HCT116 (cell line): Measurements from ENCODE around the gene APLF.

Experiments
- EGR1 ChIP-seq: IDR thresholded peaks from 2 replicates; pipeline ENCODE4 v1.6.1; 2012; ENCODE audit warnings: low read depth
- ELF1 ChIP-seq: IDR thresholded peaks from 2 replicates; pipeline ENCODE4 v1.6.1; 2012; ENCODE audit warnings: low read depth, borderline replicate concordance
- EZH2 ChIP-seq: fragments of 200-600 bp; sonication (generic); IDR thresholded peaks from 2 replicates; pipeline ENCODE4 v1.6.1; 2017; ENCODE audit warnings: antibody characterized with exemption, mixed run types
- EZH2phosphoT487 ChIP-seq: fragments of 200-600 bp; IDR thresholded peaks from 2 replicates; pipeline ENCODE4 v1.6.1; 2018; ENCODE audit warnings: antibody characterized with exemption, borderline replicate concordance
- FOSL1 ChIP-seq: IDR thresholded peaks from 2 replicates; pipeline ENCODE4 v1.6.1; 2012; ENCODE audit warnings: low read depth
- POLR2A ChIP-seq: IDR thresholded peaks from 2 replicates; pipeline ENCODE4 v1.7.0; 2011; ENCODE audit warnings: borderline replicate concordance; ENCODE audit not compliant: insufficient read depth, insufficient read length; ENCODE audit errors: extremely low read depth
- POLR2AphosphoS5 ChIP-seq: IDR thresholded peaks from 2 replicates; pipeline ENCODE4 v1.6.1; 2011; ENCODE audit warnings: mild to moderate bottlenecking, low read depth, low read length, moderate library complexity
- RAD21 ChIP-seq: IDR thresholded peaks from 2 replicates; pipeline ENCODE4 v1.6.1; 2012; ENCODE audit warnings: low read depth, mild to moderate bottlenecking
- TCF7L2 ChIP-seq: IDR thresholded peaks from 2 replicates; pipeline ENCODE4 v1.7.0; 2011; ENCODE audit warnings: borderline replicate concordance, inconsistent platforms; ENCODE audit not compliant: insufficient read depth, insufficient read length; ENCODE audit errors: extremely low read depth
- ZNF274 ChIP-seq: fragments of 200-500 bp; sonication (Bioruptor generic); IDR thresholded peaks from 2 replicates; pipeline ENCODE4 v1.6.1; 2014; ENCODE audit warnings: mild to moderate bottlenecking, low read depth, low read length, inconsistent platforms
- TF ChIP-seq, protein P1 (sequence below): IDR thresholded peaks from 2 replicates; pipeline ENCODE4 v1.6.1; 2011; ENCODE audit warnings: mild to moderate bottlenecking, low read length, moderate library complexity; ENCODE audit not compliant: insufficient replicate concordance; ENCODE audit errors: extremely low read depth
- TF ChIP-seq, protein P2 (sequence below), 3 experiments: fragments of 200-600 bp in 1 of 3; sonication (generic) in 1 of 3; IDR thresholded peaks in 2 of 3; conservative IDR thresholded peaks in 1 of 3; 2 replicates each; pipeline ENCODE4 v1.5.1; 2012 to 2017; ENCODE audit warnings: low read depth in 2 of 3, low read length in 2 of 3, antibody characterized with exemption in 1 of 3, borderline replicate concordance in 1 of 3, control low read depth in 1 of 3, mild to moderate bottlenecking in 1 of 3, mixed read lengths in 1 of 3, mixed run types in 1 of 3, moderate library complexity in 1 of 3; ENCODE audit not compliant: insufficient read depth in 1 of 3
- TF ChIP-seq, protein P3 (sequence below): IDR thresholded peaks from 2 replicates; pipeline ENCODE4 v1.6.1; 2012

DNA sequence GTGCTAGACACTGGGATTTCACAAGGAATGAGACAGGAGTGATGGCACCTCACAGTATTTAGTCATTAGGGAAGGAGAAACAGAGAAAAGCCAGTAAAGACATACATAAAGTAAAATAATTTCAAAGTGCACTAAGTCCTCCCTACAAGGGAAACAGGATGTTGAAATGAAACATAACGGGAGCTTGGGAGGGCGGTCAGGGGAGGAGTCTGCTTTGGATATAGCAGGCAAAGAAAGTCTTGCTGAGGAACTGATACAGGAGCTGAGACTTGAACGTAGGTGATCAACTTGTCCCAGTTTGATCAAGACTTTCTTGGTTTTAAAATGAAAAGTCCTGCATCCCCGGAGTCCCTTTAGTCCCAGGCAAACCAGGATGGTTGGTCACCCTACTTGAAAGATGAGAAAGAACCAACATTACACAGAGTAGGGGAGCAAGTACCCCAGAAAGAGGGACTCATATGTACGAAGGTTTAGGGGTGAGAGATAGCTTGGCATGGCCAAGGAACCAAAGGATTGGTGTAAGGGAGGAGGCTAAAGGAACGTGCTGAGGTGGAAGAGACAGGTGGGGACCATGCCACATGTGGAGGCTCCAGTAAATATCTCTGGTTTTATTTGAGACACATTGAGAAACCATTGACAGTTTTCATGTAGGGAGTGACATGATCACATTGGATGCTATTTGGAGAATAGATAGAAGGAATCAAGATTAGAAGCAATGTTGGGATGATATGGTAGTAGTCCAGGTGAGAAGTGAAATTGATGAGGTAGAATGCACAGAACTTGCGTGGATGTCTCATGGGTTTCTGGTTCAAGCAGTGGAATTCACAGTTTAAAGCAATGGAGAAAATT, 28.7 kb upstream of the APLF start:
- TF ChIP-seq EZH2: no peak
- TF ChIP-seq, protein P1, sequence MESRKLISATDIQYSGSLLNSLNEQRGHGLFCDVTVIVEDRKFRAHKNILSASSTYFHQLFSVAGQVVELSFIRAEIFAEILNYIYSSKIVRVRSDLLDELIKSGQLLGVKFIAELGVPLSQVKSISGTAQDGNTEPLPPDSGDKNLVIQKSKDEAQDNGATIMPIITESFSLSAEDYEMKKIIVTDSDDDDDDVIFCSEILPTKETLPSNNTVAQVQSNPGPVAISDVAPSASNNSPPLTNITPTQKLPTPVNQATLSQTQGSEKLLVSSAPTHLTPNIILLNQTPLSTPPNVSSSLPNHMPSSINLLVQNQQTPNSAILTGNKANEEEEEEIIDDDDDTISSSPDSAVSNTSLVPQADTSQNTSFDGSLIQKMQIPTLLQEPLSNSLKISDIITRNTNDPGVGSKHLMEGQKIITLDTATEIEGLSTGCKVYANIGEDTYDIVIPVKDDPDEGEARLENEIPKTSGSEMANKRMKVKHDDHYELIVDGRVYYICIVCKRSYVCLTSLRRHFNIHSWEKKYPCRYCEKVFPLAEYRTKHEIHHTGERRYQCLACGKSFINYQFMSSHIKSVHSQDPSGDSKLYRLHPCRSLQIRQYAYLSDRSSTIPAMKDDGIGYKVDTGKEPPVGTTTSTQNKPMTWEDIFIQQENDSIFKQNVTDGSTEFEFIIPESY: no peak
- TF ChIP-seq POLR2A: no peak
- TF ChIP-seq POLR2AphosphoS5: no peak
- no peak for TF ChIP-seq FOSL1
- TF ChIP-seq, protein P2, sequence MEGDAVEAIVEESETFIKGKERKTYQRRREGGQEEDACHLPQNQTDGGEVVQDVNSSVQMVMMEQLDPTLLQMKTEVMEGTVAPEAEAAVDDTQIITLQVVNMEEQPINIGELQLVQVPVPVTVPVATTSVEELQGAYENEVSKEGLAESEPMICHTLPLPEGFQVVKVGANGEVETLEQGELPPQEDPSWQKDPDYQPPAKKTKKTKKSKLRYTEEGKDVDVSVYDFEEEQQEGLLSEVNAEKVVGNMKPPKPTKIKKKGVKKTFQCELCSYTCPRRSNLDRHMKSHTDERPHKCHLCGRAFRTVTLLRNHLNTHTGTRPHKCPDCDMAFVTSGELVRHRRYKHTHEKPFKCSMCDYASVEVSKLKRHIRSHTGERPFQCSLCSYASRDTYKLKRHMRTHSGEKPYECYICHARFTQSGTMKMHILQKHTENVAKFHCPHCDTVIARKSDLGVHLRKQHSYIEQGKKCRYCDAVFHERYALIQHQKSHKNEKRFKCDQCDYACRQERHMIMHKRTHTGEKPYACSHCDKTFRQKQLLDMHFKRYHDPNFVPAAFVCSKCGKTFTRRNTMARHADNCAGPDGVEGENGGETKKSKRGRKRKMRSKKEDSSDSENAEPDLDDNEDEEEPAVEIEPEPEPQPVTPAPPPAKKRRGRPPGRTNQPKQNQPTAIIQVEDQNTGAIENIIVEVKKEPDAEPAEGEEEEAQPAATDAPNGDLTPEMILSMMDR (IDR thresholded peaks at IDR 0.05 in 2 of 3, conservative IDR thresholded peaks at IDR 0.05 in 1 of 3; ENCODE audit: borderline replicate concordance in 1 of 3, insufficient read depth in 1 of 3, low read depth in 2 of 3, low read length in 2 of 3): no peak
- TF ChIP-seq, protein P3, sequence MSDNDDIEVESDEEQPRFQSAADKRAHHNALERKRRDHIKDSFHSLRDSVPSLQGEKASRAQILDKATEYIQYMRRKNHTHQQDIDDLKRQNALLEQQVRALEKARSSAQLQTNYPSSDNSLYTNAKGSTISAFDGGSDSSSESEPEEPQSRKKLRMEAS: no peak
- no peak for TF ChIP-seq RAD21
- TF ChIP-seq TCF7L2: no peak
- no peak for TF ChIP-seq ELF1
- TF ChIP-seq EZH2phosphoT487: no peak
- TF ChIP-seq ZNF274: no peak
- TF ChIP-seq EGR1: no peak
